ENCODE data around the gene TLR6.
"Not testable (repeated sequence)": the region's sequence is repeated elsewhere in the genome, so short reads cannot be mapped to it uniquely, and the experiment has no call there.

The TLR6 gene

DNA sequence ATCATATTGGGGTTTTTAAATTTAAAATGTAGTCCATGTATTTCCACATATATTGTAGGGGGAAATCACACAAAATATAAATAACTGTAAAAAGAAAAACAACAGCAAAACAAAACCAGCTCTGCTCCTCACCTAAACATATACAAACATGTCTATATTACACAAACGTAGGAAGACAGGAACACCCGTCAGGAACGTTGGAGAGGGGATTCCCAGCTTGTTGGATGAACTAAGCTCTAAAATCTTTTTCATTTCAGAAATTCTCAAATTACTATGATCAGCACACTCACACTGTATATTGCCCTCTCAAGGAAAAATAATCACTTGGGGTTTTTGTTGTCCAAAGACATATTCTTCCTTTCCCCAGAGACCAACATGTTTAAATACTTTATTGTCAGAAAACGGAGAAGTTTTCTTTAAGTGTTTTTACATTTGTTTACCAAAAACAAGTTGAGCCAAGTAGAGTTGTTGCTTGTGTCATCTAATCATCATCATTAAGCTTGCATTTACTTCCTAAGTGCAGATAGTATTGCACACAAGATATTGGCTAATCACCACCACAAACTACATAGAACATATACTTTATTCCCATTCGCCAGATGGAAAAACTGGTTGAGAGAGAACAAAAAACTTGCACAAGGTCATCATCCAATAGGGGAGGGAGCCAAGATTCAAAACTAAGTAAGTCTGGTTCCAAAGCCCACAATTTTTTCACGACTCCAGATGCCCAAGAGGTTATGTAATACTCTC lies 71.4 kb downstream of the TLR6 start:
- no peaks in the 10 kb centered on the region for H3K4me1 ChIP-seq (ENCODE audit: control insufficient read depth in 1 of 2, insufficient read depth in 2 of 2, low read length in 2 of 2)
- no peak overlapping the region for H3K27ac ChIP-seq (ENCODE audit: low read length)
- H3K27me3 ChIP-seq (ENCODE audit: low read depth, low read length): no peaks in the 10 kb centered on the region

DNA sequence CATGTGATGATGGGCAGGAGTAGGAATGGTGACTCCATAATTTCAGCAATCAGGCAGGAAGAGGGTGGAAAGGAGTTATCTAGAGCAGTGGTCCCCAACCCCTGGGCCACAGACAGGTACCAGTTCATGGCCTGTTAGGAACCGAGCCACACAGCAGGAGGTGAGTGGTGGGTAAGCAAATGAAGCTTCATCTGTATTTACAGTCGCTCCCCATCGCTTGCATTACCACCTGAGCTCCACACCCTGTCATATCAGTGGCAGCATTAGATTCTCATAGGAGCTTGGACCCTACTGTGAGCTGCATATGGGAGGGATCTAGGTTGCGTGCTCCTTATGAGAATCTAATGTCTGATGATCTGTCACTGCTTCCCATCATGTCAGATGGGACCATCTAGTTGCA lies 72.5 kb downstream of the TLR6 start:
- no peak overlapping the region for H3K4me3 ChIP-seq (ENCODE audit: low read depth in 1 of 2, low read length in 2 of 2)
- H3K9me3 ChIP-seq (ENCODE audit: control insufficient read depth in 1 of 2, low read length in 2 of 2): no peaks in the 10 kb centered on the region
- no peaks in the 10 kb centered on the region for H3K4me1 ChIP-seq (ENCODE audit: control insufficient read depth in 1 of 2, insufficient read depth in 2 of 2, low read length in 2 of 2)
- no peaks in the 10 kb centered on the region for H3K27me3 ChIP-seq (ENCODE audit: low read depth, low read length)
- no peaks in the 10 kb centered on the region for H3K36me3 ChIP-seq (ENCODE audit: control insufficient read depth in 1 of 2, insufficient read depth in 2 of 2, low read length in 2 of 2)
- no peak overlapping the region for H3K27ac ChIP-seq (ENCODE audit: low read length)

More for the DNA sequence above, 71.4 kb downstream of the TLR6 start:
- Histone ChIP-seq H3K4me3 (ENCODE audit: low read depth in 1 of 2, low read length in 2 of 2) (no peak overlapping the region), H3K36me3 (ENCODE audit: control insufficient read depth in 1 of 2, insufficient read depth in 2 of 2, low read length in 2 of 2) (no peaks in the 10 kb centered on the region), H3K9me3 (ENCODE audit: control insufficient read depth in 1 of 2, low read length in 2 of 2) (peaks cover 0 to 2% of the 10 kb centered on the region in 2 donors)

- no peak overlapping the region for H3K4me3 ChIP-seq (ENCODE audit: low read depth in 1 of 2, low read length in 2 of 2)
Measured at GRCh38 chr4:38783109-38783460, 73.5 kb downstream of the TLR6 start.

DNA sequence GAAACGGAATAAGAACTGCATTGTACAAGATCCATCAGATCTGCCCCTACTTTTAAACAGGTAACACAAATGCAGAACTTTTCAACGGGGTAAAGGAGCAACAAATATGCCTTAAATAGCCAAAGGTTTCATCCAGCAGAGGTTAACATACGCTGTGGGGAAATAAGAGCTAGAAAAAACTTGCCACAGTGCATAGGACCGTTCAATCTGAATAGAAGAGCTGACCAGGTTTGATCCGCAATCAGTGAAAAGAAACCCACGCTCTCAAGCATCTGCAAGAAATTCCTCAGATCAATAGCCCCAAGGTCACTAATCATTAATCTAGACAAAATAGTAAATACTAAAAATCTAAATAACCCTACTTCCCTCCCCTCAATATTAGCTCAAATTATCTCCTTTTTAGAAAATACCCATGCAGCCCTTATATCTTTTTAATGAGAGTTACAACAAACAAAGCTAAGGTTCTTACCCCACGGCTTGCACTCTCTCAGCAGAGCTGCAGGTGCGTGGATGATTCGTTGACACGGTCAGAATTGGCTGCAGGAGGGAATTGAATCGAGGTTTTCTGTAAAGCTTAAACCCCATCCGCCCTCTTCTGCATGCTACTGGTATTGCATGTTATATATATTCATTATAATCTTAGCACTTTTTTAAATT lies 74.0 kb downstream of the TLR6 start, which contains the start of gene TLR10:
Gene TLR10, minus strand, starts transcription at position 539 of the 657 bp plus-strand sequence. CDS start 7,400 bp downstream, outside the sequence.
- no peaks in the 10 kb centered on the region for H3K9me3 ChIP-seq (ENCODE audit: control insufficient read depth in 1 of 2, low read length in 2 of 2)
- H3K27me3 ChIP-seq (ENCODE audit: low read depth, low read length): no peaks in the 10 kb centered on the region
- no peaks in the 10 kb centered on the region for H3K4me1 ChIP-seq (ENCODE audit: control insufficient read depth in 1 of 2, insufficient read depth in 2 of 2, low read length in 2 of 2)
- H3K4me3 ChIP-seq (ENCODE audit: low read depth in 1 of 2, low read length in 2 of 2): no peak within 1 kb of the TSS
- H3K36me3 ChIP-seq (ENCODE audit: control insufficient read depth in 1 of 2, insufficient read depth in 2 of 2, low read length in 2 of 2): no peaks in the 10 kb centered on the region
- H3K27ac ChIP-seq (ENCODE audit: low read length): no peak within 1 kb of the TSS

More at GRCh38 chr4:38783109-38783460, 73.5 kb downstream of the TLR6 start:
- no peak overlapping the region for H3K27ac ChIP-seq (ENCODE audit: low read length)
- H3K9me3 ChIP-seq (ENCODE audit: control insufficient read depth in 1 of 2, low read length in 2 of 2): no peaks in the 10 kb centered on the region
- no peaks in the 10 kb centered on the region for H3K36me3 ChIP-seq (ENCODE audit: control insufficient read depth in 1 of 2, insufficient read depth in 2 of 2, low read length in 2 of 2)
- H3K4me1 ChIP-seq (ENCODE audit: control insufficient read depth in 1 of 2, insufficient read depth in 2 of 2, low read length in 2 of 2): no peaks in the 10 kb centered on the region
- no peaks in the 10 kb centered on the region for H3K27me3 ChIP-seq (ENCODE audit: low read depth, low read length)

GRCh38 chr4:38781854-38782261 lies 74.8 kb downstream of the TLR6 start:
- Histone ChIP-seq H3K27me3 (ENCODE audit: low read depth, low read length) (no peaks in the 10 kb centered on the region), H3K36me3 (ENCODE audit: control insufficient read depth in 1 of 2, insufficient read depth in 2 of 2, low read length in 2 of 2) (no peaks in the 10 kb centered on the region), H3K27ac (ENCODE audit: low read length) (no peak overlapping the region), H3K4me3 (ENCODE audit: low read depth in 1 of 2, low read length in 2 of 2) (no peak overlapping the region), H3K9me3 (ENCODE audit: control insufficient read depth in 1 of 2, low read length in 2 of 2) (no peaks in the 10 kb centered on the region), H3K4me1 (ENCODE audit: control insufficient read depth in 1 of 2, insufficient read depth in 2 of 2, low read length in 2 of 2) (no peaks in the 10 kb centered on the region)

GRCh38 chr4:38780833-38781484 lies 75.7 kb downstream of the TLR6 start:
- Histone ChIP-seq H3K27me3 (ENCODE audit: low read depth, low read length) (no peaks in the 10 kb centered on the region), H3K36me3 (ENCODE audit: control insufficient read depth in 1 of 2, insufficient read depth in 2 of 2, low read length in 2 of 2) (no peaks in the 10 kb centered on the region), H3K27ac (ENCODE audit: low read length) (no peak overlapping the region), H3K9me3 (ENCODE audit: control insufficient read depth in 1 of 2, low read length in 2 of 2) (no peaks in the 10 kb centered on the region), H3K4me3 (ENCODE audit: low read depth in 1 of 2, low read length in 2 of 2) (no peak overlapping the region), H3K4me1 (ENCODE audit: control insufficient read depth in 1 of 2, insufficient read depth in 2 of 2, low read length in 2 of 2) (no peaks in the 10 kb centered on the region)

DNA sequence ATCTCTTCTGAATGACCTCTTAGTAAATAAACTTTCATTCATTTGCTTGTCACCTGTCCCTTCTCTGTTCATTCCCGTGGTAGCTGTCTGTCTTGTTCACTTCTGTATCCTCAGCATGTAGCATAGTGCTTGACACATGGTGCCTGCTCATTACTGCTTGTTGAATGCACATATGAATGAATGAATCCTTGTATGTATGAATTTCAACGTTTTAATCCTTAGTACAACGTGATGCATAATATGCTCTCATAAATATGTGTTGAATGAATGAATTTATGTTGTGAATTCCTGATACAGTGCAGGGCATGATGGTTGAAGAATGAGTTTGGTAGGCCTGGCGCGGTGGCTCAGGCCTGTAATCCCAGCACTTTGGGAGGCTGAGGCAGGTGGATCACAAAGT lies 76.8 kb downstream of the TLR6 start:
- peaks cover 0 to 2% of the 10 kb centered on the region in 2 donors for H3K9me3 ChIP-seq (ENCODE audit: control insufficient read depth in 1 of 2, low read length in 2 of 2)
- no peak overlapping the region for H3K4me3 ChIP-seq (ENCODE audit: low read depth in 1 of 2, low read length in 2 of 2)
- H3K4me1 ChIP-seq (ENCODE audit: control insufficient read depth in 1 of 2, insufficient read depth in 2 of 2, low read length in 2 of 2): no peaks in the 10 kb centered on the region
- no peaks in the 10 kb centered on the region for H3K36me3 ChIP-seq (ENCODE audit: control insufficient read depth in 1 of 2, insufficient read depth in 2 of 2, low read length in 2 of 2)
- no peaks in the 10 kb centered on the region for H3K27me3 ChIP-seq (ENCODE audit: low read depth, low read length)
- H3K27ac ChIP-seq (ENCODE audit: low read length): no peak overlapping the region

DNA sequence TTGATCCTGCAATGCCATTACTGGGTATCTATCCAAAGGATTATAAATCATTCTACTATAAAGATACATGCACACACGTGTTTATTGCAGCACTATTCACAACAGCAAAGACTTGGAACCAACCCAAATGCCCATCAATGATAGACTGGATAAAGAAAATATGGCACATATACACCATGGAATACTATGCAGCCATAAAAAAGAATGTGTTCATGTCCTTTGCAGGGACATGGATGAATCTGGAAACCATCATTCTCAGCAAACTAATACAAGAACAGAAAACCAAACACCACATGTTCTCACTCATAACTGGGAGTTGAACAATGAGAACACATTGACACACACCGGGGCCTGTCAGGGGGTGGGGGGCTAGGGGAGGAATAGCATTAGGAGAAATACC lies 78.7 kb downstream of the TLR6 start:
- H3K4me3 ChIP-seq (ENCODE audit: low read depth in 1 of 2, low read length in 2 of 2); H3K36me3 ChIP-seq (ENCODE audit: control insufficient read depth in 1 of 2, insufficient read depth in 2 of 2, low read length in 2 of 2); H3K9me3 ChIP-seq (ENCODE audit: control insufficient read depth in 1 of 2, low read length in 2 of 2); H3K27me3 ChIP-seq (ENCODE audit: low read depth, low read length); H3K27ac ChIP-seq (ENCODE audit: low read length); H3K4me1 ChIP-seq (ENCODE audit: control insufficient read depth in 1 of 2, insufficient read depth in 2 of 2, low read length in 2 of 2): not testable (repeated sequence)

DNA sequence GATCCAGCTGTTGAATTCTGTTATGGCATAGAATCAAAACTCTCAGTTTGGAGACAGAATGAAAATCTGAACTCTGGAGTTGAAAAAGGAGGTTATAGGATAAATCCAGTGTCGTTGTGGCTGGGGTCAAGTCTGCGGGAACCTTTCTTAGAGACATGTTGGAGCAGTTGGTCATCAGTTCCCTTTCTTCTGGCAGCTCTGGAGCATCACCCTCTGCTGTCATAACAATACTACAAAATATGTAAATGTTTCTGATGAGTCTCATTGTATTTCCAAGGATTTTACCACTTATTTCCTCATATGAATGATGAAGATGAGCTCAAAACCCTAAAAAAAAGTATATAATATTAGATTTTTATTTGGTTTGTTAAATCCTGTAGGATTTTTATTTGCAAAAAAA lies 81.3 kb downstream of the TLR6 start:
- Histone ChIP-seq H3K27ac (ENCODE audit: low read length) (no peak overlapping the region), H3K36me3 (ENCODE audit: control insufficient read depth in 1 of 2, insufficient read depth in 2 of 2, low read length in 2 of 2) (no peaks in the 10 kb centered on the region), H3K27me3 (ENCODE audit: low read depth, low read length) (no peaks in the 10 kb centered on the region), H3K9me3 (ENCODE audit: control insufficient read depth in 1 of 2, low read length in 2 of 2) (peaks cover 0 to 2% of the 10 kb centered on the region in 2 donors), H3K4me1 (ENCODE audit: control insufficient read depth in 1 of 2, insufficient read depth in 2 of 2, low read length in 2 of 2) (no peaks in the 10 kb centered on the region), H3K4me3 (ENCODE audit: low read depth in 1 of 2, low read length in 2 of 2) (no peak overlapping the region)

DNA sequence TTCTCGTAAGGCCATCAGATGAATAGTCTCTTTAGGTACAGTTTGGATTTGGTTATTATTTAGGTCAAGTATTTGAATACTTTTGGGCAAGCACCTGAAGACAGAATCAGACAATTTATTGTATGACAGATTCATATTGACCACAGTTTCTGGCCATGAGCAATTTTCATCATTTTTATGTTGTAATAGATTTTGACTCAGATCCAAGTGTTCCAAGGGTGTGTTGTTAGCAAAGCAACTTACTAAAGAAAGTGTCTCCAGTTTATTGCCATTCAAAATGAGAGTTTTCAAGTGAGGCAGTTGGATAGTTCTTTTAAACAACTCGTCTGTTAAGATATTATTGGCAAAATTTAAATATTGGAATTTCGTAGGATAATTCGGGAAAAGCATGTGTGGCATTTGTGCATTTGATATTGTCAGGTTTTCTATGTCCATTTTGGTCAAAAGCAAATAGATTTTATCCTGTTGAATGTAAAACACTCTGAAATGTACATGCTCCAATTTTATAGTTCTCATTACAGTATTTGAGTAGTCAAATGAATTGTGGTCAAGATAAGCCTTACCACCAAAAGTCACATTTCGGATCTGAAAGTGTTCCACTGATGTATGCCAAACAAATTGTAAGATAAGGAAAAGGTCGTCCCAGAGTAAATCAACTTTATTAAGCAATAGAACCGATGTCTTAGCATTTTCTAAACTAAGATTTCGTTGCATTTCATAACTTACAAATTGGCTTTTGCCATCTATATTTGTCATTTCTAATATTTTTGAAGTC lies 82.2 kb downstream of the TLR6 start:
- no peaks in the 10 kb centered on the region for H3K27me3 ChIP-seq (ENCODE audit: low read depth, low read length)
- no peak overlapping the region for H3K4me3 ChIP-seq (ENCODE audit: low read depth in 1 of 2, low read length in 2 of 2)
- peaks cover 0 to 2% of the 10 kb centered on the region in 2 donors for H3K9me3 ChIP-seq (ENCODE audit: control insufficient read depth in 1 of 2, low read length in 2 of 2)
- no peak overlapping the region for H3K27ac ChIP-seq (ENCODE audit: low read length)
- no peaks in the 10 kb centered on the region for H3K36me3 ChIP-seq (ENCODE audit: control insufficient read depth in 1 of 2, insufficient read depth in 2 of 2, low read length in 2 of 2)
- H3K4me1 ChIP-seq (ENCODE audit: control insufficient read depth in 1 of 2, insufficient read depth in 2 of 2, low read length in 2 of 2): no peaks in the 10 kb centered on the region
